Right atrium auricular region (tissue), 2 donors: ENCODE results near the gene GPR142. TPM values are rescaled to one million over a fixed set of nuclear protein-coding genes. Genes with fewer than 3 reads are reported as not detected.

ENCODE experiments used
- DNase-seq: peaks from one replicate; pipeline ENCODE4 v3.0.0-alpha.2; 2019; ENCODE audit warnings: low spot score
- H3K27ac ChIP-seq, 2 donors: fragments of 200-600 bp; sonication (generic); 1 replicate in 1 of 2; 2 replicates in 1 of 2; pipeline ENCODE4 v1.5.1; 2016 to 2019
- H3K27me3 ChIP-seq, 2 donors: fragments of 200-600 bp; sonication (generic); one replicate each; pipeline versions ENCODE4 v1.5.1 to v1.6.0; 2017 to 2019
- H3K36me3 ChIP-seq: fragments of 200-600 bp; sonication (generic); one replicate; pipeline ENCODE4 v1.5.1; 2016
- H3K4me1 ChIP-seq, 2 donors: fragments of 200-600 bp; sonication (generic); one replicate each; pipeline versions ENCODE4 v1.5.1 to v1.6.0; 2017 to 2019
- H3K4me3 ChIP-seq, 2 donors: fragments of 200-600 bp; sonication (generic); 1 replicate in 1 of 2; 2 replicates in 1 of 2; pipeline ENCODE4 v1.5.1; 2017 to 2019; ENCODE audit warnings: mild to moderate bottlenecking in 1 of 2, moderate library complexity in 1 of 2
- H3K9me3 ChIP-seq, 2 donors: fragments of 200-600 bp; sonication (generic); one replicate each; pipeline ENCODE4 v1.5.1; 2019
- CTCF ChIP-seq, 2 donors: fragments of 200-600 bp; sonication (generic); IDR thresholded peaks; one replicate each; pipeline ENCODE4 v1.5.1; 2019; ENCODE audit warnings: antibody characterized with exemption in 2 of 2
- total RNA-seq, 2 donors: library from RNA; depleted of rRNA; stranded (reverse); fragments of >200 nt; gene quantifications; one replicate each; pipeline ENCODE4 v1.1.0, GENCODE V29; 2016

The GPR142 gene
- total RNA-seq, 2 donors from 2014 or later, result not detected

DNA sequence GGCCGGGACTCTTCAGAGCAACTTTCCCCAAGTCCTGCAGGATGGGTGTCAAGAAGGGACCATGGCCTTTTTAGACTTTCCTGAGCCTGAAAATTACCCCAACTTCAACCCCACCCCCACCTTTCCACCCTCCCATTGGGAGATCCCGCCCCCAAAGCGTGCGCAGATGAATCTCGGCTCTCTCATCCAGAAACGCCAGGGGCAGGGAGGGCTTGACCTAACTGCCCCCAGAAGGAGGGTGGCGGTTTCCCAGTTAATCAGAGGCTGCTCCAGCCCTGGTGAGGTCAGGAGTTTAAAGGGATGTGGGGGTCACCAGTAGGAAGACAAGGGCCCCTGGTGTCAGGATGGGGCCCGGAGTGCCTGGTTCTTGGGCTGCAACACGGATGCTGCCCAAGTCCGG, 40.8 kb upstream of the GPR142 start:
- H3K36me3 ChIP-seq, result no peaks in the 10 kb centered on the region
- H3K27ac ChIP-seq, result peak overlapping the region in 1 of 2 donors; percentile 33
- no peaks in the 10 kb centered on the region for H3K27me3 ChIP-seq
- H3K4me3 ChIP-seq, result peak overlapping the region; percentile 26 to 49
- no peaks in the 10 kb centered on the region for H3K9me3 ChIP-seq
- no peak for TF ChIP-seq CTCF (IDR thresholded peaks at IDR 0.05)
- DNase-seq, result no peak
- peaks cover 0 to 22% of the 10 kb centered on the region in 2 donors for H3K4me1 ChIP-seq

DNA sequence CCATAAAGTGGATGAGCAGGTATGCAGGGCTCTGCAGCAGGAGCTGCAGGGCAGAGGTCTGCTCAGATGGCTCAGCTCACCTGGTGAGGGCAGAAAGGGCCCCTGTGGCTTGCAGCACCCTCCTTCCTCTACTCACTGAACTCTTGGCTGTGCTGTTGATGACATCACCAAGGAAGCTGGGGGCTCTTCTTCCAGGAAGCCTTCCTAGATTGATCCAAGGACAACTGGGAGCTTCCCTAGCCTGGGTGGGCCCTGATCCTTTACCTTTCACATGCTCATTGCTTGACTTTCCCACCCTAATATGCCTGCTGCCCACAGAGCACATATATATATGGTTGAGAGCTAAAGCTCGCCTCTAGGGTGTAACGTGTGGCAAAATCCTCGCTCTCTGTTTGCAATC, 38.8 kb upstream of the GPR142 start:
- Histone ChIP-seq H3K27ac (no peak overlapping the region), H3K4me3 (no peak overlapping the region), H3K4me1 (peaks cover 0 to 22% of the 10 kb centered on the region in 2 donors), H3K36me3 (no peaks in the 10 kb centered on the region), H3K27me3 (no peaks in the 10 kb centered on the region), H3K9me3 (no peaks in the 10 kb centered on the region)
- no peak for DNase-seq
- TF ChIP-seq CTCF (IDR thresholded peaks at IDR 0.05), result no peak

DNA sequence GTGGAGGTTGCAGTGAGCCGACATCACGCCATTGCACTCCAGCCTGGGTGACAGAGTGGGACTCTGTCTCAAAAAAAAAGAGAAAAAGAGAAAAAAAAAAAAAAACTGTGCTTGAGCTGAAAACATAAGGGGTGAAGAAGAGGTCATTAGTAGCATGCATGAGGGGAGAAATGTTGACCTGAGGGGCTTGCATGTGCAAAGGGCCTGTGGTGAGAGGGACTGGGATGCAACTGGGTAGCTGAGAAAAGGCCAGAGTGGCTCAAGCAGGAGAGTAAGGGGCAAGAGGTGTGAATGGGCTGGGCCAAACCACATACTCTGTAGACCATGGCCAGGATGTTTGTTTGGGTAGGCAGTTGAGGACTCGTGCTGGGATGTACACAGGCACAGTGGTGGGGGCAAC, 37.9 kb upstream of the GPR142 start:
- no peaks in the 10 kb centered on the region for H3K9me3 ChIP-seq
- no peak for TF ChIP-seq CTCF (IDR thresholded peaks at IDR 0.05)
- DNase-seq, result no peak
- H3K36me3 ChIP-seq, result no peaks in the 10 kb centered on the region
- peaks cover 0 to 22% of the 10 kb centered on the region in 2 donors for H3K4me1 ChIP-seq
- H3K4me3 ChIP-seq, result no peak overlapping the region
- H3K27me3 ChIP-seq, result no peaks in the 10 kb centered on the region
- no peak overlapping the region for H3K27ac ChIP-seq

- Histone ChIP-seq H3K36me3 (no peaks in the 10 kb centered on the region), H3K27ac (no peak overlapping the region), H3K27me3 (no peaks in the 10 kb centered on the region), H3K9me3 (no peaks in the 10 kb centered on the region), H3K4me3 (no peak overlapping the region), H3K4me1 (peaks cover 0 to 16% of the 10 kb centered on the region in 2 donors)
- no peak for TF ChIP-seq CTCF (IDR thresholded peaks at IDR 0.05)
- DNase-seq, result no peak
Measured at GRCh38 chr17:74330446-74330845, 36.9 kb upstream of the GPR142 start.

DNA sequence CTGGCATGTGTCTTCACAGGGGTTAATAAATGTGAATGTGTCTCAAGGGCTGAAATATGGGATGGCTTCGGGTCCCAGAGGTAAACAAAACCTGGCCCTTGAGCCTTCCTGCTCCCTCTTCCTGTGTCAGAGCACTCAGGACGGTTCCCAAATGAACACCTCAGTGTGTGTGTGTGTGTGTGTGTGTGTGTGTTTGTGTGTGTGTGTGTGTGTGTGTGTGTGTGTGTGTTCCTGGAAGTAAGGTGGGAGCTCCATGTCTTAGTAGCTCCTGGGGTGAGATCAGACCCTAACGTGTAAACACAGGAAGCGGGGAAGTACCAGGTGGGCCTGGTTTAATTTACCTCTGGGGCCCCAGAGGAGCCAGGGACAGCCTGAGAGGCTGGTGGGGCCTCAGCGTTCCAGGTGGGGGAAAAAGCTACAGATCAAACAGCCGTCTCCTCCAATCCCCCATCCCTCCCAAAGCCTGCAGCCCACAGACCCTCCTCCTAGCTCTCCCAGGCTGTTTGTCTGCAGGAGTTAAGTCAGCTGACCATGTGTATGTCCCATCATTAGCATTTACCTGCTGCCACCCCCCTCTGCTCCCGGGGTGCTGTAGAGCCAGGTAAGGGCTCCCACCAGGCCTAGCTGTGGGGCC, 35.2 kb upstream of the GPR142 start:
- H3K27ac ChIP-seq, result no peak overlapping the region
- no peaks in the 10 kb centered on the region for H3K4me1 ChIP-seq
- no peak for DNase-seq
- H3K36me3 ChIP-seq, result no peaks in the 10 kb centered on the region
- TF ChIP-seq CTCF (IDR thresholded peaks at IDR 0.05), result no peak
- H3K9me3 ChIP-seq, result no peaks in the 10 kb centered on the region
- no peaks in the 10 kb centered on the region for H3K27me3 ChIP-seq
- no peak overlapping the region for H3K4me3 ChIP-seq

DNA sequence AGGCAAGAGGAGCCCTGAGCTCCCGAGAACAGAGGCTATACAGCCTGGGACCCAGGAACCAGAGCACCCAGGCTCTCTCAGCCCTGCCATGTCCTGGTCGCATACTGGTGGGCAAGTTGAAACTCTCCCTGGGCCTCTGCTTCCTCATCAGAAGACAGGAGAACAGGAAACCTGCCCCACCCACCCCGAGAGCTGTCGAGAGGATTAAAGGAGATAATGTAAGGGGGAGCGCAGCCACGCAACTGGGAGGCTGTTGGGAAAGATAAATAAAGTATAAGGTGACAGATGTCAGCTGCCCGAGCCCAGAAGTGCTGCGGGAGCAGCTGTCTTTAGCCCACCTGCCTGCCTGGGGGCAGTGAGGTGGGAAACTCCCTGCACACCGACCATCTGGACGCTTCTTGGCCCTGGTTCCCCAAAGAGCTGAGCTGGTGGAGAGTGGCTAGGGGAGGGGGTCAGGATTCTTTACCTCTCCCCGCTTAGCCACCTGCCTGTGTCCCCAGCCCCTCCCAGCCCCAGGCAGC, 34.5 kb upstream of the GPR142 start:
- TF ChIP-seq CTCF (IDR thresholded peaks at IDR 0.05), result no peak
- H3K4me3 ChIP-seq, result no peak overlapping the region
- no peaks in the 10 kb centered on the region for H3K27me3 ChIP-seq
- no peaks in the 10 kb centered on the region for H3K36me3 ChIP-seq
- no peaks in the 10 kb centered on the region for H3K4me1 ChIP-seq
- DNase-seq, result no peak
- no peaks in the 10 kb centered on the region for H3K9me3 ChIP-seq
- no peak overlapping the region for H3K27ac ChIP-seq
